ENCODE results near the gene SSR4. TPM values are rescaled to one million over a fixed set of nuclear protein-coding genes. Genes with fewer than 3 reads are reported as not detected.

SSR4 gene
- total and polyA plus RNA-seq, 7 experiments from 2014 or later, result 156 to 496 (median 176) TPM

DNA sequence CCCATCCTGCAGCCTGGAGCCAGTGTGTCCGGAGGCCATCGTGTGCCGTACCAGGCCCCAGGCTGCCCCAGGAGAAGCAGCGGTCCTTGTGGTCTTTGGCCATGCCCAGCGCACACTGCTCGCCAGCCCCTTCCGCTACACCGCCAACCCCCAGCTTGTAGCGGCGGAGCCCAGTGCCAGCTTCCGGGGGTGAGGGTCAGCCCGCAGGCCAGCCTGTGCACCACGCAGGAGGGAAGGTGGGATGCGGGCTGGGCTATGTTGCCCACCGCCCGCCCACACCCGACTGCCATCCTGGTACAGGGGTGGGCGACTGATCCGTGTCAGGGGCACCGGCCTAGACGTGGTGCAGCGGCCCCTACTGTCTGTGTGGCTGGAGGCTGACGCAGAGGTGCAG is 21.3 kb upstream of the SSR4 start:
- no peak overlapping the region for H3K4me3 Mint-ChIP-seq
- POLR2A ChIA-PET, result no interaction called here
- no peak overlapping the region for H3K27ac Mint-ChIP-seq
- no peak overlapping the region for H3K27ac ChIP-seq (ENCODE audit: low read depth, low read length)
- peaks cover 0 to 2% (median 0%) of the 10 kb centered on the region in 7 donors for H3K4me1 Mint-ChIP-seq
- H3K9me3 Mint-ChIP-seq, result no peaks in the 10 kb centered on the region
- no peaks in the 10 kb centered on the region for H3K27me3 Mint-ChIP-seq
- no peak overlapping the region for H3K4me3 ChIP-seq (ENCODE audit: low read length)
- DNase-seq (no peak), ATAC-seq (no peak)
- H3K4me1 ChIP-seq (ENCODE audit: control insufficient read depth in 2 of 2, insufficient read depth in 2 of 2, low read length in 2 of 2), result no peaks in the 10 kb centered on the region
- CTCF ChIA-PET, result no interaction called here
- intact Hi-C loops (cut with micrococcal nuclease), result no loop called here
- H3K27me3 ChIP-seq (ENCODE audit: control insufficient read depth in 2 of 2, insufficient read depth in 2 of 2, low read length in 2 of 2), result no peaks in the 10 kb centered on the region
- H3K36me3 Mint-ChIP-seq, result no peaks in the 10 kb centered on the region
- no peaks in the 10 kb centered on the region for H3K36me3 ChIP-seq (ENCODE audit: control insufficient read depth in 2 of 3, insufficient read depth in 3 of 3, low read length in 3 of 3)
- no peaks in the 10 kb centered on the region for H3K9me3 ChIP-seq (ENCODE audit: control insufficient read depth in 2 of 3, low read length in 3 of 3)

DNA sequence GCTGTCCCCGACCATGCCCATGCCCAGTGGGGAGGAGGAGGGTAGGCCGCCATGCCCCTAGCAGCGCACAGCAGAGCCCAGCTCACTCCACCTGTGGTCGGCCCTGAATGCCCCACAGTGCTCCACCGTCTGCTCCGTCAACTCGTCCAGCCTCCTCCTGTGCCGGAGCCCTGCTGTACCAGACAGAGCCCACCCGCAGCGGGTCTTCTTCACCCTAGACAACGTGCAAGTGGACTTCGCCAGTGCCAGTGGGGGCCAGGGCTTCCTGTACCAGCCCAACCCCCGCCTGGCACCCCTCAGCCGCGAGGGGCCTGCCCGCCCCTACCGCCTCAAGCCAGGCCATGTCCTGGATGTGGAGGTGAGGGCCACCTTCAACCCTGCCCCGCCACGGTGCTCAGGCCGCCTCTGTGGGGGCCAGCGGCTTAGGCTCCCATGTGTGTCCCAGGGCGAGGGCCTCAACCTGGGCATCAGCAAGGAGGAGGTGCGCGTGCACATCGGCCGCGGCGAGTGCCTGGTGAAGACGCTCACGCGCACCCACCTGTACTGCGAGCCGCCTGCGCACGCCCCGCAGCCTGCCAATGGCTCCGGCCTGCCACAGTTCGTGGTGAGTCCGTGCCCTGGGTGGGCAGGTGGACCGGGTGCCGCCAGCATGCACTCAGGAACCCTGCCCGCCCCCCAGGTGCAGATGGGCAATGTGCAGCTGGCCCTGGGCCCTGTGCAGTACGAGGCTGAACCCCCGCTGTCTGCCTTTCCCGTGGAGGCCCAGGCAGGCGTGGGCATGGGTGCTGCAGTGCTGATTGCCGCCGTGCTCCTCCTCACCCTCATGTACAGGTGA is 20.5 kb upstream of the SSR4 start:
- Mint-ChIP-seq H3K9me3 (no peaks in the 10 kb centered on the region), H3K27ac (no peak overlapping the region), H3K36me3 (no peaks in the 10 kb centered on the region), H3K4me3 (no peak overlapping the region), H3K4me1 (no peaks in the 10 kb centered on the region), H3K27me3 (no peaks in the 10 kb centered on the region)
- ChIA-PET CTCF (no interaction called here), POLR2A (no interaction called here)
- H3K4me3 ChIP-seq (ENCODE audit: low read length), result no peak overlapping the region
- H3K9me3 ChIP-seq (ENCODE audit: control insufficient read depth in 2 of 3, low read length in 3 of 3), result no peaks in the 10 kb centered on the region
- H3K27ac ChIP-seq (ENCODE audit: low read depth, low read length), result no peak overlapping the region
- no peaks in the 10 kb centered on the region for H3K36me3 ChIP-seq (ENCODE audit: control insufficient read depth in 2 of 3, insufficient read depth in 3 of 3, low read length in 3 of 3)
- no peaks in the 10 kb centered on the region for H3K4me1 ChIP-seq (ENCODE audit: control insufficient read depth in 2 of 2, insufficient read depth in 2 of 2, low read length in 2 of 2)
- intact Hi-C loops (cut with micrococcal nuclease), result no loop called here
- no peak for ATAC-seq
- H3K27me3 ChIP-seq (ENCODE audit: control insufficient read depth in 2 of 2, insufficient read depth in 2 of 2, low read length in 2 of 2), result no peaks in the 10 kb centered on the region
- no peak for DNase-seq

DNA sequence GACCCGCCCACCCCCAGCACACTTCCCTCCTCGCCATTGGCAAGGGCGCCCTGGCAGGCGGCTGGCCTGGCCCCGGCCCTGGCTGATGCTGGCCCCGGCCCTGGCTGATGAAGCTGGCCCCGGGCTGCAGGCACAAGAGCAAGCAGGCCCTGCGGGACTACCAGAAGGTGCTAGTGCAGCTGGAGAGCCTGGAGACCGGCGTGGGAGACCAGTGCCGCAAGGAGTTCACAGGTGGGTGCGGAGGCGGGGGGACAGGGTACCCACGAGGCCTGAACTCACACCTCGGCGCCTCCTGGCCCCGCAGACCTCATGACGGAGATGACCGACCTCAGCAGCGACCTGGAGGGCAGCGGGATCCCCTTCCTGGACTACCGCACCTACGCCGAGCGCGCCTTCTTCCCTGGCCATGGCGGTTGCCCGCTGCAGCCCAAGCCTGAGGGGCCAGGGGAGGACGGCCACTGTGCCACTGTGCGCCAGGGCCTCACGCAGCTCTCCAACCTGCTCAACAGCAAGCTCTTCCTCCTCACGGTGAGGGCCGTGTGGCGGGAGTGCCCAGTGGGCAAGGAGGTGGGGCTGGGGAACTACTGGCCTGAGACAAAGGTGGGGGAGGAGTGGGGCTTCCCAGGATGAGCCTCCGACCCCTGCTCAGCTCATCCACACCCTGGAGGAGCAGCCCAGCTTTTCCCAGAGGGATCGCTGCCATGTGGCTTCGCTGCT is 19.7 kb upstream of the SSR4 start:
- Mint-ChIP-seq H3K4me1 (no peaks in the 10 kb centered on the region), H3K9me3 (no peaks in the 10 kb centered on the region), H3K36me3 (no peaks in the 10 kb centered on the region), H3K4me3 (no peak overlapping the region), H3K27ac (no peak overlapping the region), H3K27me3 (peaks cover 0 to 2% (median 0%) of the 10 kb centered on the region in 5 donors)
- ATAC-seq, result no peak
- Histone ChIP-seq H3K9me3 (ENCODE audit: control insufficient read depth in 2 of 3, low read length in 3 of 3) (no peaks in the 10 kb centered on the region), H3K4me3 (ENCODE audit: low read length) (no peak overlapping the region), H3K27ac (ENCODE audit: low read depth, low read length) (no peak overlapping the region), H3K4me1 (ENCODE audit: control insufficient read depth in 2 of 2, insufficient read depth in 2 of 2, low read length in 2 of 2) (no peaks in the 10 kb centered on the region), H3K27me3 (ENCODE audit: control insufficient read depth in 2 of 2, insufficient read depth in 2 of 2, low read length in 2 of 2) (no peaks in the 10 kb centered on the region), H3K36me3 (ENCODE audit: control insufficient read depth in 2 of 3, insufficient read depth in 3 of 3, low read length in 3 of 3) (no peaks in the 10 kb centered on the region)
- ChIA-PET CTCF (no interaction called here), POLR2A (no interaction called here)
- DNase-seq, result no peak
- intact Hi-C loops (cut with micrococcal nuclease), result no loop called here

DNA sequence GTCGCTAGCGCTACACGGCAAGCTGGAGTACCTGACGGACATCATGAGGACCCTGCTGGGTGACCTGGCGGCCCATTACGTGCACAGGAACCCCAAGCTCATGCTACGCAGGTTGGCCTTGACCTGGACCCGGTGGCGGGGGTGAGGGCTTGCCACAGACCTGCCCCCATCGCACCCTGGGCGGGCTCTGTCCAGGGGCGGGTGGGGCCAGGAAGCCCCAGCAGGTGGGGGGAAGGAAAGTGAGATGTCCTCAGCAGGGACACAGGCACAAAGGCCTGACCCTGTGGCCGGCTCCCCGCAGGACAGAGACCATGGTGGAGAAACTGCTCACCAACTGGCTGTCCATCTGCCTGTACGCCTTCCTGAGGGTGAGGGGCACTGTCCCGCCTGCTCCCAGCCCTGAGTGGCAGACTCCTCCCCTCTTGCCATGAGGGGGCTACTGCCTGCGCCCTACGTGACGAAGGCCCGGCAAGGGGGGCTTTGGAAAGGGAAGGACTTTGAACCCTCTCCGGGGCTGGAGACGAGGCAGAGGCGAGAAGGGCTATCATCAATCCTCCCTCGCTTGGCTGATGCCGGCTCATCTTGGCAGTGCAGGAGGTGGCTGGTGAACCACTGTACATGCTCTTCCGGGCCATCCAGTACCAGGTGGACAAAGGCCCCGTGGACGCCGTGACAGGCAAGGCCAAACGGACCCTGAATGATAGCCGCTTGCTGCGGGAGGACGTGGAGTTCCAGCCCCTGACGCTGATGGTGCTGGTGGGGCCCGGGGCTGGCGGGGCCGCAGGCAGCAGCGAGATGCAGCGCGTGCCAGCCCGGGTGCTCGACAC is 19.0 kb upstream of the SSR4 start:
- CTCF ChIA-PET, result no interaction called here
- Mint-ChIP-seq H3K9me3 (no peaks in the 10 kb centered on the region), H3K36me3 (no peaks in the 10 kb centered on the region), H3K27me3 (peaks cover 0 to 10% (median 7%) of the 10 kb centered on the region in 5 donors), H3K27ac (no peak overlapping the region), H3K4me3 (no peak overlapping the region), H3K4me1 (peaks cover 0 to 7% (median 4%) of the 10 kb centered on the region in 7 donors)
- Histone ChIP-seq H3K4me1 (ENCODE audit: control insufficient read depth in 2 of 2, insufficient read depth in 2 of 2, low read length in 2 of 2) (no peaks in the 10 kb centered on the region), H3K9me3 (ENCODE audit: control insufficient read depth in 2 of 3, low read length in 3 of 3) (no peaks in the 10 kb centered on the region), H3K27ac (ENCODE audit: low read depth, low read length) (no peak overlapping the region), H3K36me3 (ENCODE audit: control insufficient read depth in 2 of 3, insufficient read depth in 3 of 3, low read length in 3 of 3) (no peaks in the 10 kb centered on the region), H3K4me3 (ENCODE audit: low read length) (no peak overlapping the region), H3K27me3 (ENCODE audit: control insufficient read depth in 2 of 2, insufficient read depth in 2 of 2, low read length in 2 of 2) (no peaks in the 10 kb centered on the region)
- intact Hi-C loops (cut with micrococcal nuclease), result no loop called here
- POLR2A ChIA-PET, result no interaction called here
- ATAC-seq, result no peak
- no peak for DNase-seq

DNA sequence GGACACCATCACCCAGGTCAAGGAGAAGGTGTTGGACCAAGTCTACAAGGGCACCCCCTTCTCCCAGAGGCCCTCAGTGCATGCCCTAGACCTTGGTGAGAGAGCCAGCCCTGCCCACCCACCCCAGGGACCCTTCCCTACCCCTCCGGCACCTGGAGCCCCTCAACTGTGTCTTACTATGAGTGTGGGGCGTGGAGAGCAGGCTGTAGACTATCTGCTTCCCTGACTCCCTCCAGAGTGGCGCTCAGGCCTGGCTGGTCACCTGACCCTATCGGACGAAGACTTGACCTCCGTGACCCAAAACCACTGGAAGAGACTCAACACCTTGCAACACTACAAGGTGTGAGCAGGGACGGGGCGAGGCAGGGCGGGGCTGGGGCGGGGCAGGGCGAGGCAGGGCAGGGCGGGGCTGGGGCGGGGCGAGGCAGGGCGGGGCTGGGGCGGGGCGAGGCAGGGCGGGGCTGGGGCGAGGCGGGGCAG is 18.3 kb upstream of the SSR4 start:
- intact Hi-C loops (cut with micrococcal nuclease), result no loop called here
- no peaks in the 10 kb centered on the region for H3K36me3 Mint-ChIP-seq

DNA sequence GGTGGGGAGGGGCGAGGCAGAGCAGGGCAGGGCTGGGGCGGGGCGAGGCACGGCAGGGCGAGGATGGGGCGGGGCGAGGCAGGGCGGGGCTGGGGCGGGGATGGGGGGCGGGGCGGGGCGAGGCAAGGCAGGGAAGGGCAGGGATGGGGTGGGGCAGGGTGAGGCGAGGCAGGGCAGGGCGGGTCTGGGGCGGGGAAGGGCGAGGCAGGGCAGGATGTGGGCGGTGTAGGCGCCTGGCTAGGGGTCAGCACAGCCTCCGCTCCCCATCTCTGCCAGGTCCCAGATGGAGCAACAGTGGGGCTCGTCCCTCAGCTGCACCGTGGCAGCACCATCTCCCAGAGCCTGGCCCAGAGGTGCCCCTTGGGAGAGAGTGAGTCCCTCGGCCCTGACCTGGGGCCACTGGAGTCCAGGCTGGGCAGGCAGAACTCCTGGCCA is 17.8 kb upstream of the SSR4 start:
- H3K4me1 ChIP-seq (ENCODE audit: control insufficient read depth in 2 of 2, insufficient read depth in 2 of 2, low read length in 2 of 2), result no peaks in the 10 kb centered on the region
- H3K9me3 ChIP-seq (ENCODE audit: control insufficient read depth in 2 of 3, low read length in 3 of 3), result no peaks in the 10 kb centered on the region
- H3K27me3 ChIP-seq (ENCODE audit: control insufficient read depth in 2 of 2, insufficient read depth in 2 of 2, low read length in 2 of 2), result no peaks in the 10 kb centered on the region
- H3K36me3 ChIP-seq (ENCODE audit: control insufficient read depth in 2 of 3, insufficient read depth in 3 of 3, low read length in 3 of 3), result no peaks in the 10 kb centered on the region
- ChIA-PET POLR2A (no interaction called here), CTCF (no interaction called here)
- no peak overlapping the region for H3K27ac Mint-ChIP-seq
- ATAC-seq (no peak), DNase-seq (no peak)
- intact Hi-C loops (cut with micrococcal nuclease), result no loop called here
- H3K4me3 ChIP-seq (ENCODE audit: low read length), result no peak overlapping the region
- H3K27me3 Mint-ChIP-seq, result peaks cover 0 to 10% (median 7%) of the 10 kb centered on the region in 5 donors
- H3K27ac ChIP-seq (ENCODE audit: low read depth, low read length), result no peak overlapping the region
- H3K4me1 Mint-ChIP-seq, result peaks cover 0 to 7% (median 4%) of the 10 kb centered on the region in 7 donors
- no peaks in the 10 kb centered on the region for H3K36me3 Mint-ChIP-seq
- H3K9me3 Mint-ChIP-seq, result no peaks in the 10 kb centered on the region
- H3K4me3 Mint-ChIP-seq, result no peak overlapping the region

More for the DNA sequence above, 18.3 kb upstream of the SSR4 start:
- no peaks in the 10 kb centered on the region for H3K4me1 ChIP-seq (ENCODE audit: control insufficient read depth in 2 of 2, insufficient read depth in 2 of 2, low read length in 2 of 2)
- Mint-ChIP-seq H3K4me3 (no peak overlapping the region), H3K4me1 (peaks cover 0 to 7% (median 4%) of the 10 kb centered on the region in 7 donors), H3K27ac (no peak overlapping the region), H3K9me3 (no peaks in the 10 kb centered on the region), H3K27me3 (peaks cover 0 to 10% (median 7%) of the 10 kb centered on the region in 5 donors)
- POLR2A ChIA-PET, result no interaction called here
- no peak overlapping the region for H3K4me3 ChIP-seq (ENCODE audit: low read length)
- CTCF ChIA-PET, result no interaction called here
- H3K27me3 ChIP-seq (ENCODE audit: control insufficient read depth in 2 of 2, insufficient read depth in 2 of 2, low read length in 2 of 2), result no peaks in the 10 kb centered on the region
- no peak for ATAC-seq
- no peak overlapping the region for H3K27ac ChIP-seq (ENCODE audit: low read depth, low read length)
- DNase-seq, result no peak
- H3K9me3 ChIP-seq (ENCODE audit: control insufficient read depth in 2 of 3, low read length in 3 of 3), result no peaks in the 10 kb centered on the region
- H3K36me3 ChIP-seq (ENCODE audit: control insufficient read depth in 2 of 3, insufficient read depth in 3 of 3, low read length in 3 of 3), result no peaks in the 10 kb centered on the region

Data from naive thymus-derived CD4-positive, alpha-beta T cell (primary cell).